ELR (cell line): ENCODE measurements around the gene CYB5R4.
"Not testable (repeated sequence)": the region's sequence is repeated elsewhere in the genome, so short reads cannot be mapped to it uniquely, and the experiment has no call there.

Source experiments
- DNase-seq: peaks from one replicate; pipeline ENCODE4 v3.0.0-alpha.2; 2015; ENCODE audit warnings: low read depth

The CYB5R4 gene

DNA sequence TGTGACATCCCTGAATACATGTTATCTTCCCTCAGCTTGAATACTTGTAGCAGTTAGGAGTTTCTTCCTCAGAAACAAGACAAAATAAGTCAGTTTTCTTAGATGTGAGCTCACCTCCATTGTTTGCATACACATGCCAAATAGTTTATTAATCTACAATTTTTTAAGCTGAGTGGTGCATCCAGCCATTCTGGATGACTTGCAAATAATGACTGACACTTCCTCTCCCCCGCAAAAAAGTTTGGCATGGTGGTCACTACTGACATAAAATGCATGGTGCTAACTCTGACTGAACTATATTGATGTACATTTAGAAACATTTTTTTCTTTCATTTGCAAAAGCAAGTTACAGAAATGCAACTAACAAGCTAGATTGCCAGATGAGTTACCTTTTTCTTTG, 55.5 kb downstream of the CYB5R4 start:
- DNase-seq, result no peak

DNA sequence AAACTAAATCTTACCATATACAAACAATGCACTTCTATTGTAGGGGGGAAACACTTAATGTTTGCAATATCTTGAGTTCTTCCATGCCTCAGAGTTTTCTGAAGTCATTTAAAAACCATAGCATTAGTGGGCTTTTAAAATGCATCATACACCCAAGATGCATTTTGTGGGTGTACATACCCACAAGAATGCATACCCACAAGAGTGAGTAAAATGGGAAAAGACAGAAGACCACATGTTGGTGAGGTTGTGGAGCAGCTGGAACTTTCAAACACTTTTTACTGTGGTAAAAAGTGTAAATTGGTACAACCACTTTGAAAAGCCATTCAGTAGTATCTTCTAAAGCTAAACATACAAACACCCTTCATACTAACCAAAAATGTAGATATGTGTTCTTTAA, 57.5 kb downstream of the CYB5R4 start:
- peak; percentile 31 for DNase-seq

DNA sequence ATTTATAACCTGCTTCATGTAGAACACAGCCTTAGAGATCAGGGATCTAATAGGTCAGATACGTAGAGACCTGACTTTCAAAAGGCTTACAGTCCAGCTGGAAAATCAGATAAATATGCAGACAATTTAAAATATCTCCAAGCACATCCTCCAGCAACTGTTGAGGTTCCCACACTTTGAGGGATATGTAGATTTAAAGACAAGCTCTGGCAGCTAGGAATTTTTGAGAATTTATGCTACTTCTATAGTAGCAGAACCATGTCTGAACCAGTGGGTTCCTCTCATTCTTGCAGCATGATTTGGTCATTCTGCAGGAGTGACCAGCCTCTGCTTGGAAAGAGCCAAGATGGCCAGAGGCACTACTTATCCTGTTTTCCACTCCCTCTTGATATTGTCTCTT, 60.5 kb downstream of the CYB5R4 start:
- peak; percentile 31 for DNase-seq

GRCh38 chr6:83921315-83921714, 61.8 kb downstream of the CYB5R4 start:
- DNase-seq, result no peak

DNA sequence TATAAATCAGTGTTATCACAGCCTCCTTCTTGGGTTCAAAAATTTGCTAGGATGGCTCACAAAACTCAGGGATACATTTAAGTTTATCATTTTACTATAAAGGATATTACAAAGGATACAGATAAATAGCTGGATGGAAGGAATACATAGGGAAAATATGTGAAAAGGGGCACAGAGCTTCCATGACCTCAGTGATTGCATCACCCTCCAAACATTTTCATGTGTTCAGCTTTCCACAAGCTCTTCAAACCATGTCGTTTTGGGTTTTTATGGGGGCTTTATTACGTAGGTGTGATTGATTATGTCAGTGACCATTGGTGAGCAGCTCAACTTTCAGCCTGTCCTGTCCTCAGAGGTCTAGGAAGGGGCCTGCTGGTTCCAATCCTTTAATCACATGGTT, 68.0 kb downstream of the CYB5R4 start:
- no peak for DNase-seq

- no peak for DNase-seq
Measured at GRCh38 chr6:83928286-83928685, 68.8 kb downstream of the CYB5R4 start.

- DNase-seq, result not testable (repeated sequence)
Measured at GRCh38 chr6:83946201-83946833, 86.8 kb downstream of the CYB5R4 start.

DNA sequence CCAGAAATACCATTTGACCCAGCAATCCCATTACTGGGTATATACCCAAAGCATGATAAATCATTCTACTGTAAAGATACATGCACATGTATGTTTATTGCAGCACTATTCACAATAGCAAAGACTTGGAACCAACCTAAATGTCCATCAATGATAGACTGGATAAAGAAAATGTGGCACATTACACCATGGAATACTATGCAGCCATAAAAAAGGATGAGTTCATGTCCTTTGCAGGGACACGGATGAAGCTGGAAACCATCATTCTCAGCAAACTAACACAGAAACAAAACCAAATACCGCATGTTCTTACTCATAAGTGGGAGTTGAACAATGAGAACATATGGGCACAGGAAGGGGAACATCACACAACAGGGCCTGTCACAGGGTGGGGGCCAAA, 88.5 kb downstream of the CYB5R4 start:
- not testable (repeated sequence) for DNase-seq

DNA sequence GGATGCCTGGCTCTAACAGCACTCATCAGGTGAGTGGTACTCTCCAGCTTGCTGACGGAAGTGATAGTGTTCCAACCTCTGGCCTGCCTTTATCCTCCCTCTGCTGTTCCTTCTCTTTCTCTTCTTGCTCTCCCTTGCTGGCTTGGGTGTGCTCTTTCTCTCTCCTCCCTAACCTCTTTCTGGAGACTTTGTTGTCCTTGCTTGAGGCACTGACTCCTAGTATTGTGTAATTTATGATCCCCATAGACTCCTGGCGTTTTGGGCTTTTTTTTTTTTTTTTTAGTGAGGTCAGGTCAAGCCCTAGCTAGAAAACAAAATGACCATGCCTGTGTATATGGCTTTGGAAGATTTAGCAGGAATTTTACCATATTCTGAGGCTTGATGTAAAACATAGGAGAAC, 89.4 kb downstream of the CYB5R4 start:
- DNase-seq, result no peak

- DNase-seq, result not testable (repeated sequence)
Measured at GRCh38 chr6:83951423-83951822, 91.9 kb downstream of the CYB5R4 start.

GRCh38 chr6:83952830-83953229, 93.3 kb downstream of the CYB5R4 start:
- no peak for DNase-seq

DNA sequence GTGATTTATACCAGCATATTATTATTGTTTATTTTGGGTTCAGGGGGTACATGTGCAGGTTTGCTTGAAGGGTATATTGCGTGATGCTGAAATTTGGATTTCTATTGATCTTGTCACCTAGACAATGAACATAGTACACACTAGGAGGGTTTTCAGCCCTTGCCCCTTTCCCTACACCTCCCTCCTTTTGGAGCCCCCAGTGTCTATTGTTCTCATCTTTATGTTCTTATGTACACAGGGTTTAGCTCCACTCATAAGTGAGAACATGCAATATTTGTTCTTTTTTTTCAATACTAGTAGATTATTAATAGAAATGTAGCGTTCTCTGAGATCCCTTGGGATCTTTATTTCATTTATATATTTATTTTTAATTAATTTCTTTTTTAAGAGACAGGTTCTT, 94.9 kb downstream of the CYB5R4 start:
- DNase-seq, result no peak

GRCh38 chr6:83958241-83958685, 98.8 kb downstream of the CYB5R4 start:
- peak; percentile 74 for DNase-seq

DNA sequence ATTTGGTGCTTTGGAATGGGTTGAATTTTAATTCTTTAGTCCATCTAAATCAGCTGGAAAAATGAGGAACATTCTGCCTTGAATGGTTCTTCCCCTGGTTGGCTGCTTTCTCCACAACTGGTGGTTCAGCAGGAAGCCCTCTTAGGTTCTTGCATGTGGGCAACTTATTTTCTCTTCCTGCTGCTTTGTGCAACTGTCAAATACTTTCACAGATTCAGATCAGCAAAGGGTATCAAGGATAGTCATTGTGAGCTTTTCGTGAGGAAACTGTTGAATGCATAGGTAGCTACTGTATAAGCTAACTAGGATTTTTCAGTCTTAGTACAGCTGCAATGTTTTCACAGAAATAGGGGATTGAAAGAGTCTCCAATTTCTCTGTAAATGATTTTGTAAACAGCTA, 101.2 kb downstream of the CYB5R4 start:
- no peak for DNase-seq

DNA sequence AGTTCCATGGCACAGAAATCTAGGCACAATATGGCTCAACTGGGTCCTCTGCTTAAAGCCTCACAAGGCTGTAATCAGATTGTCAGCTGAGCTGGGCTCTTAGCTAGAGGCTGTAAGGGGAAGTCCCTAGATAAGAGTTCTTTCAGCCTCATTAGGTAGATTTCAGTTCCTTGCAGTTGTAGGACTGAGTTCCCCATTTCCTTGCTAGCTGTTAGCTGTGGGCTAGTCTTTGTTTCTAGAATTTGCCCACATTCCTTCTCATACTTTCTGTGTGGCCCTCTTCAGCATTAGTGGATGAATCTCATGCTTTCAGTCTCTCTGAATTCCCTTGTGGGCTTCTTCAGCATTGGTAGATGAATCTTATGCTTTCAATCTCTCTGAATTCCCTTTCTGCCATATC, 103.1 kb downstream of the CYB5R4 start:
- DNase-seq, result no peak

DNA sequence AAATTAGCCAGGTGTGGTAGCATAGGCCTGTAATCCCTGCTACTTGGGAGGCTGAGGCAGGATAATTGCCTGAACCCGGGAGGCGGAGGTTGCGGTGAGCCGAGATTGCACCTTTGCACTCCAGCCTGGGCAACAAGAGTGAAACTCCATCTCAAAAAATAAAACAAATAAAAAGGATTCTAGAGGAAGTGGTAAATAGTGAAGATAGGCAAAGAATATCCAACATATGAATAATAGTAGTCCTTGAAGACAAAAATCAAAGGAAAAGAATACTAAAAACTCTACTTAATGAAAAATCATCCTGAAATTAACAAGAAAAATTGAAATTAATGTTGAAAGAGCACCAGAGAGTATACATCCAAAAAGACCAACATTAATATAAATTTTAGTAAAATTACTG, 107.0 kb downstream of the CYB5R4 start:
- DNase-seq, result no peak

GRCh38 chr6:83970582-83970981, 111.1 kb downstream of the CYB5R4 start:
- DNase-seq, result no peak

- no peak for DNase-seq
Measured at GRCh38 chr6:83974409-83975050, 115.0 kb downstream of the CYB5R4 start.

DNA sequence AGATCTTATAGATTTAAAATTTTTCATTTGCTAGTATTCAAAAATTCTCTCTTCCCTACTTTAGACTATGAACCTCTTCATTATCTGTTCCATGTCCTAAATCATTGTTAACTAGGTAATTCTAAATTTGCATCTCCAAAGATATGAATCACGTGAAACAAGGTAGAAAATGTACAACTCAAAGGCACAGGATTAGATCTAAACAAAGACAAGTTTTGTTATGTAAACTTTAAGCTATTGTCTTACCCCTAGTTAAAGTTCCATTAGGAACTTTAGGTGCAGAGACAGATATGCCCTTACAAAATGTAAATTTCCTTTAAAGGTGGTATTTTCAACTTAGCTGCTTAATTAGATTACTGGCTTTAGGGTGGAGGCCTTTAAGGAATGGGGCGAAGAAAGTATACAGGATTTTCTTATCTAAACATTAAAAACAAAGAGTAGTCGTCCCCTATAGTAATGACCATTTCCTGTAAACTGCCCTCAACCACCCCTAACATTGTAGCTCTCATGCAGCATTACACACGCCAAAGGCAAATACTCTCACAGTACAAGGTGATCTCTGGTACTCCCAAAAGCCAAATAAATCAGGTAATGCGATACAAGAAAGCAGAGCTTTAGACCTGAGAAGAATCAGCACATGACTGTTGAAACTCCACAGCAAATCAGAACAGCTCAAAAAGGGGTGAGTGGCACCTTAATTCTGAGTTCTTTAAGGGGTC, 116.7 kb downstream of the CYB5R4 start:
- DNase-seq, result no peak

DNA sequence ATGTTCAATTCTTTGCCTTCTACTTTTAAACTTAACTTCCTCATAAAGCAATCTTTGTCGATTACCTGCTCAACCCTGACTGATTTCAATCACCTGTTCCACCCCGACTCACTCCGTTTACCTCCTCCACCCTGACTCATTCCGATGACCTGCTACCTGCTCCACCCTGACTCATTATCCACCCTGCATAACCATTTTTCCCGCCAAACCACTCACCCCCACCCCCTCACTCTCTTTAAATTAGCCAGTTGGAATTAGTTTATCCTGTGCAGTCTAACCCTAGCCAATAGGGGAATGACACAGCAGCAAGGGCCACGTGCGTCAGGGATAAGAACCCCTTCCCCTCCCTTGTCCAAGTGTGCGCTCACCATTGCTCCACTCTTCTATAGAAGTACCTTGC, 117.4 kb downstream of the CYB5R4 start:
- no peak for DNase-seq

- no peak for DNase-seq
Measured at GRCh38 chr6:83978324-83978734, 118.8 kb downstream of the CYB5R4 start.

- no peak for DNase-seq
Measured at GRCh38 chr6:83978997-83979396, 119.5 kb downstream of the CYB5R4 start.

DNA sequence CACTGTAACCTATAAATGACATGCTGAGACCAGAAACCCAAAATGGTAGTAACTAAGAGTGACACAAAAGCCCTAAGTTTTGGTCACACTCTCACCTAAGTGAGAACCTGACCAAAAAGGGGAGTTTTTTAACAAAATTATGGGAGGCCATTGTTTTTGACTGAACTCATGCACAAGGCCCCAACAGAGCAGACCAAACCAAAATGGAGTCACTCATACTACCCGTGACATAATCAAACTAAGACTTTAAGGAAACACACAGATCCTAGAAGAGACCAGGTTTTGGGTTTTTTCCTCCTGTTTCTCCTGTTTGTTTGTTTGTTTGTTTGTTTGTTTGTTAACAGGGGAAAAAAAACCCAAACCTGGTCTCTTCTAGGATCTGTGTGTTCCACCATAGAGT, 124.9 kb downstream of the CYB5R4 start:
- DNase-seq, result no peak
